SK-N-SH (cell line): ENCODE results near the gene RAVER1. TPM values are rescaled to one million over a fixed set of nuclear protein-coding genes. Genes with fewer than 3 reads are reported as not detected.

Experiments
- CTCF ChIA-PET: fragments of 300-600, 350-600 bp; formaldehyde crosslinking; extraction: SDS; loops from one replicate; lab custom pipeline; 2021; lab: Yijun Ruan, JAX
- POLR2A ChIA-PET: fragments of 350-600 bp; sonication (Branson Sonifier 250); formaldehyde crosslinking; extraction: SDS; loops from one replicate; lab custom pipeline; 2020; ENCODE audit warnings: antibody characterized with exemption, inconsistent platforms; lab: Yijun Ruan, JAX
- DNase-seq: peaks from one replicate; pipeline ENCODE4 v3.0.0; 2012
- H2AFZ ChIP-seq: fragments of 200-600 bp; sonication (generic); 2 replicates; pipeline ENCODE4 v1.8.1; 2016; ENCODE audit warnings: antibody characterized with exemption, mild to moderate bottlenecking, low read depth
- H3F3A ChIP-seq: fragments of 200-600 bp; sonication (generic); replicated peaks from 2 replicates; pipeline ENCODE3; 2016; ENCODE audit warnings: antibody characterized with exemption, mild to moderate bottlenecking; ENCODE audit not compliant: insufficient read depth
- H3K27ac ChIP-seq, 2 experiments: fragments of 200-500 bp in 1 of 2; fragments of 200-600 bp in 1 of 2; sonication (Bioruptor generic) in 1 of 2; sonication (generic), shearing (Covaris generic) in 1 of 2; 2 replicates each; pipeline versions ENCODE4 v1.5.1 to v1.6.1; 2014 to 2016; ENCODE audit warnings: low read depth in 2 of 2, inconsistent platforms in 1 of 2, low read length in 1 of 2, mild to moderate bottlenecking in 1 of 2, mixed read lengths in 1 of 2
- H3K27me3 ChIP-seq: fragments of 200-600 bp; sonication (generic), shearing (Covaris generic); 2 replicates; pipeline ENCODE4 v1.6.1; 2016; ENCODE audit warnings: mixed run types; ENCODE audit not compliant: insufficient read depth
- H3K36me3 ChIP-seq, 2 experiments: fragments of 200-500 bp in 1 of 2; fragments of 200-600 bp in 1 of 2; sonication (Bioruptor generic) in 1 of 2; sonication (generic) in 1 of 2; replicated peaks in 1 of 2; 2 replicates each; pipeline versions ENCODE3 to v1.5.1; 2014 to 2016; ENCODE audit warnings: low read length in 1 of 2, mild to moderate bottlenecking in 1 of 2; ENCODE audit not compliant: insufficient read depth in 2 of 2, control insufficient read depth in 1 of 2
- H3K4me1 ChIP-seq, 2 experiments: fragments of 200-500 bp in 1 of 2; fragments of 200-600 bp in 1 of 2; sonication (Bioruptor generic) in 1 of 2; sonication (generic), shearing (Covaris generic) in 1 of 2; 2 replicates each; pipeline versions ENCODE4 v1.5.1 to v1.6.1; 2014 to 2016; ENCODE audit warnings: low read depth in 1 of 2, low read length in 1 of 2, mixed run types in 1 of 2; ENCODE audit not compliant: insufficient read depth in 2 of 2, control insufficient read depth in 1 of 2
- H3K4me2 ChIP-seq: fragments of 200-600 bp; sonication (generic), shearing (Covaris generic); 2 replicates; pipeline ENCODE4 v1.6.1; 2017; ENCODE audit warnings: mixed run types
- H3K4me3 ChIP-seq, 2 experiments: fragments of 200-500 bp in 1 of 2; fragments of 200-600 bp in 1 of 2; sonication (Bioruptor generic) in 1 of 2; sonication (generic), shearing (Covaris generic) in 1 of 2; 2 replicates each; pipeline versions ENCODE4 v1.5.1 to v1.8.1; 2014 to 2016; ENCODE audit warnings: low read depth in 2 of 2, inconsistent platforms in 1 of 2, low read length in 1 of 2, mild to moderate bottlenecking in 1 of 2, mixed read lengths in 1 of 2, moderate library complexity in 1 of 2
- H3K79me2 ChIP-seq: fragments of 200-600 bp; sonication (generic); 2 replicates; pipeline ENCODE4 v1.8.1; 2017; ENCODE audit warnings: mild to moderate bottlenecking; ENCODE audit not compliant: insufficient read depth
- H3K9ac ChIP-seq: fragments of 200-600 bp; sonication (generic); 2 replicates; pipeline ENCODE4 v1.6.1; 2017; ENCODE audit warnings: mixed run types
- H3K9me2 ChIP-seq: fragments of 200-600 bp; sonication (generic); 2 replicates; pipeline ENCODE4 v1.6.1; 2017; ENCODE audit warnings: mixed run types
- H3K9me3 ChIP-seq: fragments of 200-600 bp; sonication (generic); 2 replicates; pipeline ENCODE4 v1.6.1; 2017; ENCODE audit warnings: mixed run types, mild to moderate bottlenecking, moderate library complexity
- H4K20me1 ChIP-seq: fragments of 200-600 bp; sonication (generic); 2 replicates; pipeline ENCODE4 v1.6.1; 2017; ENCODE audit warnings: mild to moderate bottlenecking, mixed run types; ENCODE audit not compliant: insufficient read depth
- CHD2 ChIP-seq: fragments of 150-350 bp; IDR thresholded peaks from 2 replicates; pipeline ENCODE4 v1.6.1; 2018; ENCODE audit warnings: low read length; ENCODE audit not compliant: partially characterized antibody
- EP300 ChIP-seq, 2 experiments: IDR thresholded peaks; 2 replicates each; pipeline versions ENCODE4 v1.4.0 to v1.6.1; 2012; ENCODE audit warnings: borderline replicate concordance in 1 of 2, low read depth in 1 of 2, low read length in 1 of 2
- EZH2phosphoT487 ChIP-seq: fragments of 200-600 bp; sonication (generic); IDR thresholded peaks from 2 replicates; pipeline ENCODE4 v1.6.1; 2017; ENCODE audit warnings: low read depth, mixed run types, mild to moderate bottlenecking, antibody characterized with exemption, moderate library complexity, borderline replicate concordance
- FOSL2 ChIP-seq: IDR thresholded peaks from 2 replicates; pipeline ENCODE4 v1.4.0; 2012; ENCODE audit warnings: low read depth, mild to moderate bottlenecking, moderate library complexity, borderline replicate concordance
- FOXJ3 ChIP-seq: sonication (generic); formaldehyde crosslinking; IDR thresholded peaks from 2 replicates; pipeline ENCODE4 v1.5.1; 2020; ENCODE audit warnings: mild to moderate bottlenecking, missing genetic modification reagents
- FOXM1 ChIP-seq: IDR thresholded peaks from 2 replicates; pipeline ENCODE4 v1.4.0; 2012; ENCODE audit warnings: low read depth, mild to moderate bottlenecking
- GABPA ChIP-seq: IDR thresholded peaks from 2 replicates; pipeline ENCODE4 v1.4.0; 2012; ENCODE audit warnings: low read depth, mild to moderate bottlenecking
- JUND ChIP-seq: IDR thresholded peaks from 2 replicates; pipeline ENCODE4 v1.4.0; 2012
- MAX ChIP-seq: IDR thresholded peaks from 2 replicates; pipeline ENCODE4 v1.4.0; 2012; ENCODE audit warnings: low read depth
- MEF2A ChIP-seq: IDR thresholded peaks from 2 replicates; pipeline ENCODE4 v1.4.0; 2012; ENCODE audit warnings: low read depth, borderline replicate concordance
- MXI1 ChIP-seq: IDR thresholded peaks from 2 replicates; pipeline ENCODE4 v1.6.1; 2012; ENCODE audit warnings: mild to moderate bottlenecking, low read depth, low read length, improper control_type of control experiment
- NRF1 ChIP-seq: IDR thresholded peaks from 2 replicates; pipeline ENCODE4 v1.6.1; 2012; ENCODE audit warnings: low read depth, mild to moderate bottlenecking, low read length
- RAD21 ChIP-seq: IDR thresholded peaks from 2 replicates; pipeline ENCODE4 v1.6.1; 2012; ENCODE audit warnings: mild to moderate bottlenecking, low read length
- RCOR1 ChIP-seq: fragments of 150-350 bp; IDR thresholded peaks from 2 replicates; pipeline ENCODE4 v1.6.1; 2017; ENCODE audit warnings: antibody characterized with exemption, low read length
- RXRA ChIP-seq: IDR thresholded peaks from 2 replicates; pipeline ENCODE4 v1.4.0; 2012; ENCODE audit warnings: low read depth, mild to moderate bottlenecking, borderline replicate concordance
- SIN3A ChIP-seq: IDR thresholded peaks from 2 replicates; pipeline ENCODE4 v1.6.1; 2012; ENCODE audit warnings: low read depth, mild to moderate bottlenecking, low read length, moderate library complexity, borderline replicate concordance
- SMC3 ChIP-seq: IDR thresholded peaks from 2 replicates; pipeline ENCODE4 v1.6.1; 2012; ENCODE audit warnings: low read depth, low read length, improper control_type of control experiment
- TCF12 ChIP-seq: IDR thresholded peaks from 2 replicates; pipeline ENCODE4 v1.4.0; 2012
- USF1 ChIP-seq: IDR thresholded peaks from 2 replicates; pipeline ENCODE4 v1.4.0; 2012; ENCODE audit warnings: low read depth, borderline replicate concordance
- USF2 ChIP-seq: fragments of 150-350 bp; IDR thresholded peaks from 2 replicates; pipeline ENCODE4 v1.6.1; 2017; ENCODE audit warnings: antibody characterized with exemption, low read length, low read depth, borderline replicate concordance
- YY1 ChIP-seq: IDR thresholded peaks from 2 replicates; pipeline ENCODE4 v1.4.0; 2012; ENCODE audit warnings: low read depth, mild to moderate bottlenecking
- WGBS: methylation state at CpG from one replicate; pipeline ENCODE4 v1.1.6; 2017; ENCODE audit warnings: low lambda C conversion rate; 5-methylcytosine and 5-hydroxymethylcytosine counted together
- polyA plus RNA-seq, 3 experiments: library from polyadenylated mRNA; depleted of rRNA; stranded (reverse); fragments of >200 nt; gene quantifications; 2 replicates each; pipeline ENCODE4 v1.2.3, GENCODE V29; 2012

Gene RAVER1
- polyA plus RNA-seq, 1 of the 3 experiments (the other 2 are of a cell fraction): 8.2 TPM

- Histone ChIP-seq H3F3A (no peaks in the 10 kb centered on the region), H3K27ac (no peak overlapping the region), H3K36me3 (peaks cover 13 to 29% of the 10 kb centered on the region in 2 experiments), H3K9me3 (no peaks in the 10 kb centered on the region), H3K9me2 (no peaks in the 10 kb centered on the region), H3K9ac (no peak overlapping the region), H3K4me1 (no peaks in the 10 kb centered on the region), H2AFZ (no peak overlapping the region), H3K27me3 (no peaks in the 10 kb centered on the region), H3K4me2 (no peak overlapping the region), H3K79me2 (no peaks in the 10 kb centered on the region), H4K20me1 (no peaks in the 10 kb centered on the region), H3K4me3 (no peak overlapping the region)
- no peak for TF ChIP-seq MEF2A
- no peak for TF ChIP-seq FOXJ3 (CRISPR knock-in tag)
- no peak for TF ChIP-seq JUND
- no peak for TF ChIP-seq EP300 (IDR thresholded peaks at IDR 0.05; ENCODE audit: borderline replicate concordance in 1 of 2, low read depth in 1 of 2, low read length in 1 of 2)
- no peak for TF ChIP-seq EZH2phosphoT487
- TF ChIP-seq USF2: no peak
- no peak for TF ChIP-seq TCF12
- no peak for TF ChIP-seq RXRA
- TF ChIP-seq USF1: no peak
- TF ChIP-seq MXI1: no peak
- TF ChIP-seq RAD21: no peak
- no peak for TF ChIP-seq NRF1
- no peak for TF ChIP-seq RCOR1
- TF ChIP-seq FOSL2: no peak
- no peak for TF ChIP-seq SIN3A
- TF ChIP-seq GABPA: no peak
- TF ChIP-seq CHD2: no peak
- no peak for TF ChIP-seq SMC3
- no peak for TF ChIP-seq FOXM1
- no peak for TF ChIP-seq YY1
- no CpG with 5 or more reads among the region's 19 CpGs for WGBS
- no peak for DNase-seq
- ChIA-PET POLR2A (no interaction called here), CTCF (no interaction called here)
These were observed 31.3 kb upstream of the RAVER1 start for GRCh38 chr19:10364644-10365043.

GRCh38 chr19:10363789-10364281, 30.5 kb upstream of the RAVER1 start:
- TF ChIP-seq MAX (no peak), FOXM1 (no peak), YY1 (no peak)
- no peak overlapping the region for H2AFZ ChIP-seq
- H3K4me1 ChIP-seq: no peaks in the 10 kb centered on the region
- H3K27me3 ChIP-seq: no peaks in the 10 kb centered on the region
- ChIA-PET POLR2A (no interaction called here), CTCF (no interaction called here)
- no peaks in the 10 kb centered on the region for H3F3A ChIP-seq
- no peaks in the 10 kb centered on the region for H3K9me2 ChIP-seq
- no peak overlapping the region for H3K4me3 ChIP-seq
- no peaks in the 10 kb centered on the region for H4K20me1 ChIP-seq
- DNase-seq: no peak
- no peaks in the 10 kb centered on the region for H3K79me2 ChIP-seq
- 93% methylated on average over 6 of the region's 12 CpGs for WGBS
- no peaks in the 10 kb centered on the region for H3K9me3 ChIP-seq
- H3K9ac ChIP-seq: no peak overlapping the region
- no peak overlapping the region for H3K27ac ChIP-seq
- H3K36me3 ChIP-seq: peaks cover 16 to 29% of the 10 kb centered on the region in 2 experiments
- no peak overlapping the region for H3K4me2 ChIP-seq
